Measurements from ENCODE around the gene GLMN. TPM values are rescaled to one million over a fixed set of nuclear protein-coding genes. Genes with fewer than 3 reads are reported as not detected.

Gene GLMN
- total RNA-seq, 2 experiments from 2014 or later: 14.2 to 18.2 TPM

GRCh38 chr1:92218559-92218958 lies 80.2 kb downstream of the GLMN start:
- ChIA-PET POLR2A (no interaction called here), CTCF (interaction anchor here (0.7 kb wide), 1 partner anchor 184 kb away, joined by 3 read pairs; no protein-coding TSS in a partner anchor)
- no peak overlapping the region for H3K4me3 Mint-ChIP-seq
- H3K27ac Mint-ChIP-seq: no peak overlapping the region
- no peaks in the 10 kb centered on the region for H3K27me3 Mint-ChIP-seq
- no peaks in the 10 kb centered on the region for H3K9me3 Mint-ChIP-seq
- no peaks in the 10 kb centered on the region for H3K4me1 Mint-ChIP-seq
- DNase-seq: no peak
- H3K36me3 Mint-ChIP-seq (ENCODE audit: low read depth): no peaks in the 10 kb centered on the region

DNA sequence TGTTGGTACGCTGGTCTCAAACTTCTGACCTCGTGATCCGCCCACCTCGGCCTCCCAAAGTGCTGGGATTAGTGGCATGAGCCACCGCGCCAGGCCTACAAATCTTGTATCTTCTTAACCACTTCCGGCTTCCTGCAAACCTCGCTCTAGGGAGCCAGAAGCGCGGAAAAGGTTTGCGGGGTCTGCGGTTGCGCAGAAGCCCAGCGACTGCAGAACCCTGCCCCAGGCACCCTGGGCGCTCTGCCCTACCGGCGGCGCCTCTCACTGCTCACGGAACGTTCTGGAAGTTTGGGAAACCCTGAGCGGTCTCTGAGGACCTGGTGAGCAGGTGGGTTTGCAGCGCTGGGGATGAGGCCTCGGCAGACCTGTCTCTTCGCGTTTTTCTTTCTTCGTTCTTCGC lies 81.1 kb downstream of the GLMN start, which contains the start of gene C1orf146:
Gene C1orf146, plus strand, starts transcription at position 195 of the 400 bp plus-strand sequence. CDS start 13,506 bp downstream, outside the sequence.
- DNase-seq: no peak
- no peaks in the 10 kb centered on the region for H3K27me3 Mint-ChIP-seq
- no peaks in the 10 kb centered on the region for H3K9me3 Mint-ChIP-seq
- H3K36me3 Mint-ChIP-seq (ENCODE audit: low read depth): no peaks in the 10 kb centered on the region
- no peak within 1 kb of the TSS for H3K27ac Mint-ChIP-seq
- POLR2A ChIA-PET: no interaction called here
- CTCF ChIA-PET: no interaction called here
- H3K4me3 Mint-ChIP-seq: no peak within 1 kb of the TSS
- H3K4me1 Mint-ChIP-seq: no peaks in the 10 kb centered on the region

DNA sequence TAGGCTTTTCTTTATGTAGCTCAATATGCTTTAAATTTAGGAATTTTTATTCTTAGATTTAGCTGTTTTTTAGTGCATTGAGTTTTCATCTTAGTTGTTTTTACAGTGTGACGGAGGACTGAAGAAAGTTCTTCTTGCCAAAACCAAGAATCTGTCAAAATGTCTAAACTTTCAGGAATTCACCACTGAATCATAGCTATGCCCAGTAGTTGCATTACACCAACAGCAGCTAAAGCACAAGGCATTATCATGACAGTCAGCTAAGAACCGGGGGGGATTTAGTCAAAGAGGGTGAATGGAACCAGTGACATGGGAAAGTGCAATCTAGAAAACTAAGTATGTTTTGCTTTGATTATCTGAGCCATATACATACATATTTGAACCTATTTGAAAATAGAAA lies 87.6 kb downstream of the GLMN start:
- POLR2A ChIA-PET: no interaction called here
- no peaks in the 10 kb centered on the region for H3K36me3 Mint-ChIP-seq (ENCODE audit: low read depth)
- CTCF ChIA-PET: interaction anchor here (1.3 kb wide), 1 partner anchor 79 kb away, joined by 3 read pairs; no protein-coding TSS in a partner anchor
- H3K4me1 Mint-ChIP-seq: peaks cover 9% of the 10 kb centered on the region
- no peak overlapping the region for H3K27ac Mint-ChIP-seq
- H3K4me3 Mint-ChIP-seq: no peak overlapping the region
- peaks cover 3% of the 10 kb centered on the region for H3K9me3 Mint-ChIP-seq
- no peaks in the 10 kb centered on the region for H3K27me3 Mint-ChIP-seq
- no peak for DNase-seq

DNA sequence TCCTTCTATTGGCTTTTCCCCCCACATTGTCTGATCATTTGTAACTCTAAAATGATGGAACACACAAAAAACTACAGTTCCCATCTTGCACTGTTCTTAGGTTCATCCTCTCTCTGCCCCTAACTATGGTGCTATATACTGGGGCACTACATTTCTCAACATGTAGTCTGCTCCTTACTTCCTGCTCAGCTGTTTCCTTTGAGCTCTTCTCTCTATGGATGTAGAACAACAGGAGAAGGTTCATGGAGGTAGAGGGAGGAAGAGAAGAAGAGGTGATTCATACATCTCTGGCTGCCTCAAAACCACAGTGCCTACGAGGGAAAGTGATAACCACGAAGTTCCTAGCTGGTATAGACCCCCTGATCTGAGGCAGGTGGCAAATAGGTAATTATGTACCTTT lies 88.1 kb downstream of the GLMN start:
- H3K4me3 Mint-ChIP-seq: no peak overlapping the region
- no peaks in the 10 kb centered on the region for H3K27me3 Mint-ChIP-seq
- DNase-seq: no peak
- POLR2A ChIA-PET: no interaction called here
- H3K4me1 Mint-ChIP-seq: peaks cover 9% of the 10 kb centered on the region
- no peaks in the 10 kb centered on the region for H3K36me3 Mint-ChIP-seq (ENCODE audit: low read depth)
- CTCF ChIA-PET: interaction anchor here (1.3 kb wide), 1 partner anchor 79 kb away, joined by 3 read pairs; no protein-coding TSS in a partner anchor
- H3K9me3 Mint-ChIP-seq: peaks cover 3% of the 10 kb centered on the region
- no peak overlapping the region for H3K27ac Mint-ChIP-seq

DNA sequence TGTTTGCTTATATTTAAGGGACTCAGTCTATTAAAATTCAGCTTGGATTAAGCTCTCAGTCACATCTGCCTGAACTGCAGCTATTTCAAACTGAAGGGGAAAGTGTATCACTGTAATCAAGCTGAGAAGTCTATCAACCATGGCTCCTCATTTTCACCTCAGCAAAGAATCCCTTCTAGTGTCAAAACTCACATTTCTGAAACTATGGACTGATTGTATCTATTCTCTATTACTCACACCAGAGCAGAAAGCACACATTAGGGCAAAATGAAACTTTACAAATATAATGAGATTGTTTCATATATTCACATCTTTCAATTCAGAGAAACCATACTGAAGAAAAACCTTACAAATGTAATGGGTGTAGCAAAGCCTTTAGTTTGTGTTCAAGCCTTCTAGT lies 95.7 kb downstream of the GLMN start:
- H3K4me1 Mint-ChIP-seq: peaks cover 16% of the 10 kb centered on the region
- H3K27ac Mint-ChIP-seq: peak overlapping the region; percentile 42
- H3K9me3 Mint-ChIP-seq: peaks cover 18% of the 10 kb centered on the region
- POLR2A ChIA-PET: no interaction called here
- CTCF ChIA-PET: no interaction called here
- peaks cover 7% of the 10 kb centered on the region for H3K36me3 Mint-ChIP-seq (ENCODE audit: low read depth)
- DNase-seq: no peak
- no peak overlapping the region for H3K4me3 Mint-ChIP-seq
- H3K27me3 Mint-ChIP-seq: no peaks in the 10 kb centered on the region

DNA sequence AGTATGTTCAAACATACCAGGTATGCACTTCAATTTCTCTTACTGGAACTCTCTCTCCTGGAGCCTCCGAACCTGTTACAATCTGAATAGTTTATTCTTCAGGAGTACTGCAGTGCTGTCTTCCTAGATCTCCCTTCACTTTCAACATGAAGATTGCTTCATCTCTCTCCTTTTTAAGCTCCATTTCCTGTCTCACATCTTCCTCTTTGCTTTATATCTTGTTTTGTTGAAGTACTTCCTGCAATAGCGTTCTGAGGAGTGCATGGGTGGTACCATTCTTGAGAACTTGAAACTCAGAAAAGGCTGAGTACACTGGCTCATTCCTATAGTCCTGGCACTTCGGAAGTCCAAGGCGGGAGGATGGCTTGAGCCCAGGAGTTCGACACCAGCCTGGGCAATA lies 96.8 kb downstream of the GLMN start:
- ChIA-PET CTCF (interaction anchor here (0.6 kb wide), 1 partner anchor 312 kb away, joined by 4 read pairs; no protein-coding TSS in a partner anchor), POLR2A (no interaction called here)
- DNase-seq: peak; percentile 7
- Mint-ChIP-seq H3K27me3 (no peaks in the 10 kb centered on the region), H3K27ac (peak overlapping the region; percentile 71), H3K4me1 (peaks cover 17% of the 10 kb centered on the region), H3K4me3 (no peak overlapping the region), H3K36me3 (ENCODE audit: low read depth) (peaks cover 7% of the 10 kb centered on the region), H3K9me3 (peaks cover 18% of the 10 kb centered on the region)

Other genes starting within 250 kb of the GLMN start
- gene SETSIP, start 223.6 kb downstream of the GLMN start, total RNA-seq: not detected
- 1 to 10 TPM; 1.6 to 2.7 TPM for gene BTBD8, start 218.6 kb downstream of the GLMN start, total RNA-seq
- gene C1orf146, start 81.1 kb downstream of the GLMN start, total RNA-seq: not detected
- 10 to 100 TPM; 28.1 to 35.3 TPM for gene RPAP2, start 72 bp upstream of the GLMN start, total RNA-seq
- gene GFI1, start 187.9 kb upstream of the GLMN start, total RNA-seq: 10 to 100 TPM; 47.8 to 49.6 TPM